B cell (primary cell): ENCODE results near the gene ZNF37A. TPM values are rescaled to one million over a fixed set of nuclear protein-coding genes. Genes with fewer than 3 reads are reported as not detected.

Experiments used
- ATAC-seq: fragments of 200-7000 bp; cut with Tn5 transposase; one replicate; pipeline ENCODE4 v1.10.0; 2021; ENCODE audit warnings: low read depth, mild to moderate bottlenecking, moderate number of reproducible peaks, moderate library complexity
- CTCF ChIA-PET: fragments of 350-600 bp; sonication (Branson Sonifier 250); formaldehyde crosslinking; loops from one replicate; lab custom pipeline; 2021; ENCODE audit warnings: antibody characterized with exemption, inconsistent platforms; lab: Charles Lee
- POLR2A ChIA-PET: fragments of 350-600 bp; sonication (Branson Sonifier 250); formaldehyde crosslinking; loops from one replicate; lab custom pipeline; 2021; ENCODE audit warnings: antibody characterized with exemption; lab: Charles Lee
- DNase-seq: peaks from one replicate; pipeline ENCODE4 v3.0.0; 2013
- H2AFZ ChIP-seq: 2 replicates; pipeline ENCODE4 v1.6.1; 2012; ENCODE audit warnings: mild to moderate bottlenecking, low read depth, low read length; ENCODE audit not compliant: insufficient read depth, poor library complexity, severe bottlenecking
- H3K27ac ChIP-seq, 2 donors: 1 replicate in 1 of 2; 2 replicates in 1 of 2; pipeline ENCODE4 v1.5.1; 2012 to 2013; ENCODE audit warnings: low read length in 2 of 2, mild to moderate bottlenecking in 2 of 2, moderate library complexity in 1 of 2
- H3K27me3 ChIP-seq, 4 experiments: fragments of 200-600 bp in 1 of 4; sonication (generic) in 1 of 4; replicated peaks in 1 of 4; 1 replicate in 2 of 4; 2 replicates in 2 of 4; pipeline versions ENCODE4 v1.6.1 to v1.7.0; 2013 to 2016; ENCODE audit warnings: low read length in 3 of 4, mild to moderate bottlenecking in 2 of 4, mixed read lengths in 1 of 4, moderate library complexity in 1 of 4; ENCODE audit not compliant: insufficient read depth in 4 of 4, control insufficient read depth in 3 of 4; ENCODE audit errors: control extremely low read depth in 1 of 4
- H3K36me3 ChIP-seq, 2 experiments: replicated peaks in 1 of 2; 1 replicate in 1 of 2; 2 replicates in 1 of 2; pipeline versions ENCODE4 v1.6.1 to v1.7.1; 2013; ENCODE audit warnings: low read length in 1 of 2; ENCODE audit not compliant: insufficient read depth in 2 of 2, control insufficient read depth in 1 of 2; ENCODE audit errors: control extremely low read depth in 1 of 2, extremely low read depth in 1 of 2
- H3K4me1 ChIP-seq, 2 donors: fragments of 200-600 bp in 1 of 2; sonication (generic) in 1 of 2; 1 replicate in 1 of 2; 2 replicates in 1 of 2; pipeline versions ENCODE4 v1.5.1 to v1.6.1; 2013 to 2017; ENCODE audit warnings: low read length in 2 of 2; ENCODE audit not compliant: control insufficient read depth in 2 of 2, insufficient read depth in 2 of 2
- H3K4me2 ChIP-seq: replicated peaks from 2 replicates; pipeline ENCODE3; 2012; ENCODE audit warnings: mild to moderate bottlenecking, low read depth, low read length; ENCODE audit not compliant: poor library complexity, severe bottlenecking
- H3K4me3 ChIP-seq, 5 experiments: fragments of 200-600 bp in 1 of 5; sonication (generic) in 1 of 5; 1 replicate in 3 of 5; 2 replicates in 2 of 5; pipeline versions ENCODE4 v1.5.1 to v1.7.0; 2011 to 2016; ENCODE audit warnings: low read length in 4 of 5, mild to moderate bottlenecking in 4 of 5, low read depth in 2 of 5, control low read depth in 1 of 5, moderate library complexity in 1 of 5; ENCODE audit not compliant: insufficient read depth in 1 of 5; ENCODE audit errors: control extremely low read depth in 1 of 5, extremely low read depth in 1 of 5
- H3K79me2 ChIP-seq: fragments of 200-600 bp; sonication (generic); one replicate; pipeline ENCODE4 v1.6.0; 2016; ENCODE audit warnings: low read length; ENCODE audit not compliant: control insufficient read depth, insufficient read depth
- H3K9ac ChIP-seq: fragments of 200-600 bp; sonication (generic); 2 replicates; pipeline ENCODE4 v1.6.1; 2017; ENCODE audit warnings: mild to moderate bottlenecking, low read length, moderate library complexity
- H3K9me3 ChIP-seq, 3 donors: one replicate each; pipeline versions ENCODE4 v1.6.1 to v1.7.1; 2013; ENCODE audit warnings: low read length in 2 of 3; ENCODE audit not compliant: control insufficient read depth in 2 of 3, insufficient read depth in 1 of 3; ENCODE audit errors: control extremely low read depth in 1 of 3
- H4K20me1 ChIP-seq: 2 replicates; pipeline ENCODE4 v1.6.0; 2012; ENCODE audit warnings: mild to moderate bottlenecking, low read length; ENCODE audit not compliant: insufficient read depth, control insufficient read depth, poor library complexity, severe bottlenecking
- H3K27ac Mint-ChIP-seq: one replicate; pipeline ENCODE4 v1.8.0; 2021; ENCODE audit warnings: mixed read lengths
- H3K27me3 Mint-ChIP-seq: one replicate; pipeline ENCODE4 v1.8.0; 2021; ENCODE audit warnings: mixed read lengths
- H3K4me1 Mint-ChIP-seq: one replicate; pipeline ENCODE4 v1.8.0; 2021; ENCODE audit warnings: mixed read lengths
- H3K4me3 Mint-ChIP-seq: one replicate; pipeline ENCODE4 v1.8.0; 2021; ENCODE audit warnings: mixed read lengths
- H3K9me3 Mint-ChIP-seq: one replicate; pipeline ENCODE4 v1.8.0; 2022; ENCODE audit warnings: mixed read lengths; ENCODE audit not compliant: insufficient read depth
- CTCF ChIP-seq: fragments of 200-600 bp; IDR thresholded peaks from one replicate; pipeline ENCODE4 v1.8.0; 2022; ENCODE audit warnings: antibody characterized with exemption, mild to moderate bottlenecking
- EZH2 ChIP-seq: IDR thresholded peaks from 2 replicates; pipeline ENCODE4 v1.6.1; 2012; ENCODE audit warnings: borderline replicate concordance, low read depth, mild to moderate bottlenecking, moderate library complexity, low read length; ENCODE audit not compliant: insufficient read depth, poor library complexity, severe bottlenecking
- WGBS: methylation state at CpG from one replicate; pipeline ENCODE4 v1.1.5; 2013; ENCODE audit warnings: missing lambda C conversion rate; ENCODE audit not compliant: insufficient coverage; 5-methylcytosine and 5-hydroxymethylcytosine counted together
- intact Hi-C: fragments of 100-400 bp; cut with micrococcal nuclease; formaldehyde crosslinking; loops from one replicate; pipeline ENCODE4 v1.10.0; 2022
- polyA plus RNA-seq: library from polyadenylated mRNA; depleted of rRNA; stranded (reverse); fragments of >200 nt; gene quantifications from 2 replicates; pipeline ENCODE4 v1.2.3, GENCODE V29; 2012
- total RNA-seq, 2 donors: library from RNA; stranded (reverse); fragments of 120-200 nt in 1 of 2; gene quantifications; 1 replicate in 1 of 2; 2 replicates in 1 of 2; pipeline versions ENCODE4 v1.2.3 to v1.2.4, GENCODE V29; 2013 to 2022

ZNF37A gene
- total and polyA plus RNA-seq, 2 donors (not counting 1 experiment from before 2014, with no cell fraction given): 6.1 to 26.4 TPM

GRCh38 chr10:38143587-38143986 is 49.5 kb downstream of the ZNF37A start:
- Histone ChIP-seq H3K9me3 (peaks cover 0 to 4% (median 2%) of the 10 kb centered on the region in 3 donors), H3K36me3 (no peaks in the 10 kb centered on the region), H3K27ac (no peak overlapping the region), H4K20me1 (no peaks in the 10 kb centered on the region), H3K9ac (no peak overlapping the region), H3K27me3 (no peaks in the 10 kb centered on the region), H2AFZ (no peak overlapping the region), H3K4me3 (no peak overlapping the region), H3K4me1 (no peaks in the 10 kb centered on the region), H3K79me2 (no peaks in the 10 kb centered on the region), H3K4me2 (no peak overlapping the region)
- CTCF ChIA-PET: no interaction called here
- Mint-ChIP-seq H3K4me3 (no peak overlapping the region), H3K27ac (no peak overlapping the region), H3K27me3 (no peaks in the 10 kb centered on the region), H3K9me3 (no peaks in the 10 kb centered on the region), H3K4me1 (no peaks in the 10 kb centered on the region)
- DNase-seq: no peak
- POLR2A ChIA-PET: no interaction called here
- TF ChIP-seq EZH2 (no peak), CTCF (no peak)
- WGBS: 91% methylated on average over 1 of the region's 1 CpG
- intact Hi-C loops: no loop called here
- ATAC-seq: no peak

GRCh38 chr10:38146579-38147333 is 52.6 kb downstream of the ZNF37A start:
- Histone ChIP-seq H3K4me1 (no peaks in the 10 kb centered on the region), H3K4me2 (no peak overlapping the region), H4K20me1 (no peaks in the 10 kb centered on the region), H3K9ac (no peak overlapping the region), H3K9me3 (peaks cover 0 to 4% (median 2%) of the 10 kb centered on the region in 3 donors), H2AFZ (no peak overlapping the region), H3K36me3 (no peaks in the 10 kb centered on the region), H3K4me3 (no peak overlapping the region), H3K27ac (no peak overlapping the region), H3K79me2 (no peaks in the 10 kb centered on the region), H3K27me3 (no peaks in the 10 kb centered on the region)
- DNase-seq (no peak), ATAC-seq (no peak)
- H3K4me1 Mint-ChIP-seq: no peaks in the 10 kb centered on the region
- intact Hi-C loops: no loop called here
- ChIA-PET CTCF (no interaction called here), POLR2A (no interaction called here)
- TF ChIP-seq CTCF (no peak), EZH2 (no peak)
- no peaks in the 10 kb centered on the region for H3K27me3 Mint-ChIP-seq
- H3K9me3 Mint-ChIP-seq: no peaks in the 10 kb centered on the region
- H3K4me3 Mint-ChIP-seq: no peak overlapping the region
- H3K27ac Mint-ChIP-seq: no peak overlapping the region
- whole genome bisulfite sequencing: 94% methylated on average over 11 of the region's 11 CpGs
